MCF 10A (cell line): ENCODE data around the gene IDI1. TPM values are rescaled to one million over a fixed set of nuclear protein-coding genes. Genes with fewer than 3 reads are reported as not detected.

Experiments
- BruUV-seq: library from RNA; stranded (reverse); fragments of 400-500 nt; replicated peaks from 2 replicates; lab custom pipeline; 2021; lab: Mats Ljungman, UMichigan
- CTCF ChIA-PET: fragments of 300-600 bp; sonication (Branson Sonifier 250); formaldehyde crosslinking; extraction: SDS; loops from one replicate; lab custom pipeline; 2021; ENCODE audit warnings: antibody characterized with exemption, inconsistent platforms; lab: Yijun Ruan, JAX
- POLR2A ChIA-PET: fragments of 300-600, 350-650 bp; sonication (Branson Sonifier 250); formaldehyde crosslinking; extraction: SDS; loops from one replicate; lab custom pipeline; 2020; ENCODE audit warnings: antibody characterized with exemption, inconsistent platforms; lab: Yijun Ruan, JAX
- DNase-seq: peaks from one replicate; pipeline ENCODE4 v3.0.0-alpha.2; 2018; ENCODE audit not compliant: unreplicated experiment
- H3K27ac Mint-ChIP-seq: one replicate; pipeline ENCODE4 v1.8.0; 2022; ENCODE audit warnings: mild to moderate bottlenecking, low read depth, mixed read lengths; ENCODE audit not compliant: unreplicated experiment
- H3K27me3 Mint-ChIP-seq: one replicate; pipeline ENCODE4 v1.8.0; 2022; ENCODE audit warnings: mixed read lengths; ENCODE audit not compliant: insufficient read depth, unreplicated experiment
- H3K36me3 Mint-ChIP-seq: one replicate; pipeline ENCODE4 v1.8.0; 2022; ENCODE audit warnings: mild to moderate bottlenecking, moderate library complexity, mixed read lengths; ENCODE audit not compliant: insufficient read depth, unreplicated experiment
- H3K4me1 Mint-ChIP-seq: one replicate; pipeline ENCODE4 v1.8.0; 2022; ENCODE audit warnings: mixed read lengths; ENCODE audit not compliant: insufficient read depth, unreplicated experiment
- H3K4me3 Mint-ChIP-seq: one replicate; pipeline ENCODE4 v1.8.0; 2022; ENCODE audit warnings: mild to moderate bottlenecking, moderate library complexity, mixed read lengths; ENCODE audit not compliant: unreplicated experiment
- H3K9me3 Mint-ChIP-seq: one replicate; pipeline ENCODE4 v1.8.0; 2022; ENCODE audit warnings: mixed read lengths; ENCODE audit not compliant: unreplicated experiment
- CTCF ChIP-seq: fragments of 200-600 bp; IDR thresholded peaks from one replicate; pipeline ENCODE4 v1.8.0; 2022; ENCODE audit warnings: antibody characterized with exemption, mild to moderate bottlenecking; ENCODE audit not compliant: unreplicated experiment
- intact Hi-C: fragments of 100-400 bp; cut with micrococcal nuclease; formaldehyde crosslinking; loops from 2 replicates; pipeline ENCODE4 v1.14.1; 2022
- total RNA-seq: library from RNA; stranded (reverse); gene quantifications from 2 replicates; pipeline ENCODE4 v1.2.3, GENCODE V29; 2022

IDI1 gene
- total RNA-seq, 1 experiment from 2014 or later = 25.1 TPM

GRCh38 chr10:1007583-1007982 is 41.3 kb downstream of the IDI1 start:
- peaks cover 7% of the 10 kb centered on the region for H3K9me3 Mint-ChIP-seq
- no peaks in the 10 kb centered on the region for H3K4me1 Mint-ChIP-seq
- no peak for TF ChIP-seq CTCF
- no peak overlapping the region for H3K4me3 Mint-ChIP-seq
- H3K36me3 Mint-ChIP-seq = peaks cover 99% of the 10 kb centered on the region
- no TSS peak for BruUV-seq
- ChIA-PET CTCF (no interaction called here), POLR2A (no interaction called here)
- no peaks in the 10 kb centered on the region for H3K27me3 Mint-ChIP-seq
- intact Hi-C loops = no loop called here
- DNase-seq = no peak
- no peak overlapping the region for H3K27ac Mint-ChIP-seq

GRCh38 chr10:1006573-1006972 is 42.3 kb downstream of the IDI1 start:
- Mint-ChIP-seq H3K4me3 (no peak overlapping the region), H3K9me3 (peaks cover 10% of the 10 kb centered on the region), H3K27ac (no peak overlapping the region), H3K36me3 (peaks cover 99% of the 10 kb centered on the region), H3K4me1 (no peaks in the 10 kb centered on the region), H3K27me3 (no peaks in the 10 kb centered on the region)
- intact Hi-C loops = no loop called here
- ChIA-PET CTCF (interaction anchor here (0.6 kb wide), 1 partner anchor 51 kb away, joined by 4 read pairs; no protein-coding TSS in a partner anchor), POLR2A (interaction anchor here (0.8 kb wide), 1 partner anchor 18 kb away, joined by 3 read pairs; the partner anchor contains the start of gene GTPBP4)
- no TSS peak for BruUV-seq
- DNase-seq = no peak
- no peak for TF ChIP-seq CTCF

GRCh38 chr10:1003884-1004670 is 44.8 kb downstream of the IDI1 start:
- peaks cover 10% of the 10 kb centered on the region for H3K9me3 Mint-ChIP-seq
- ChIA-PET POLR2A (interaction anchor here (1.2 to 2.7 kb wide), 4 partner anchors 13 to 73 kb away, joined by 3 to 13 read pairs (median 4); partner anchors contain the start of genes GTPBP4 and LARP4B), CTCF (interaction anchor here (1.2 kb wide), 1 partner anchor 15 kb away, joined by 3 read pairs; no protein-coding TSS in a partner anchor)
- no peak overlapping the region for H3K27ac Mint-ChIP-seq
- no peak overlapping the region for H3K4me3 Mint-ChIP-seq
- H3K4me1 Mint-ChIP-seq = no peaks in the 10 kb centered on the region
- no TSS peak for BruUV-seq
- peaks cover 99% of the 10 kb centered on the region for H3K36me3 Mint-ChIP-seq
- H3K27me3 Mint-ChIP-seq = no peaks in the 10 kb centered on the region
- TF ChIP-seq CTCF = no peak
- DNase-seq = no peak
- intact Hi-C loops = no loop called here

GRCh38 chr10:1002425-1003006 is 46.4 kb downstream of the IDI1 start:
- no peaks in the 10 kb centered on the region for H3K27me3 Mint-ChIP-seq
- H3K4me1 Mint-ChIP-seq = no peaks in the 10 kb centered on the region
- H3K27ac Mint-ChIP-seq = peak overlapping the region; percentile 69
- H3K36me3 Mint-ChIP-seq = peaks cover 99% of the 10 kb centered on the region
- H3K4me3 Mint-ChIP-seq = no peak overlapping the region
- intact Hi-C loops = no loop called here
- CTCF ChIA-PET = no interaction called here
- POLR2A ChIA-PET = interaction anchor here (0.8 to 2.7 kb wide), 5 partner anchors 15 to 73 kb away, joined by 3 to 13 read pairs (median 5); partner anchors contain the start of gene GTPBP4
- BruUV-seq = no TSS peak
- no peak for TF ChIP-seq CTCF
- H3K9me3 Mint-ChIP-seq = peaks cover 10% of the 10 kb centered on the region
- DNase-seq = no peak
